ENCODE measurements around the gene IFT20. TPM values are rescaled to one million over a fixed set of nuclear protein-coding genes. Genes with fewer than 3 reads are reported as not detected.

IFT20 gene
- 10 to 100 TPM; 37.4 to 38.4 TPM for total RNA-seq

GRCh38 chr17:28335201-28335958 lies at the start of gene IFT20, which contains the start of gene TNFAIP1:
Gene IFT20, minus strand, starts transcription at chr17:28335472. Its CDS starts 3,487 bp downstream, at chr17:28331985.
Gene TNFAIP1, plus strand, starts transcription at chr17:28335761. Its CDS starts 3,761 bp downstream, at chr17:28339522.
- TF ChIP-seq CTCF (IDR thresholded peaks at IDR 0.05) = no peak
- Histone ChIP-seq H3K36me3 (peaks cover 4% of the 10 kb centered on the region), H3K4me1 (ENCODE audit: control insufficient read depth in 1 of 2, low read depth in 2 of 2) (peaks cover 26 to 45% of the 10 kb centered on the region in 2 donors), H3K27ac (peak within 1 kb of the TSS; percentile 93 to 94), H3K4me3 (peak within 1 kb of the TSS; percentile 86), H3K27me3 (replicated peaks; ENCODE audit: insufficient read depth) (no peaks in the 10 kb centered on the region), H3K9me3 (no peaks in the 10 kb centered on the region)
- peak; percentile 94 for DNase-seq (ENCODE audit: low spot score)
- peak; percentile 96 for ATAC-seq (ENCODE audit: insufficient number of reproducible peaks, low FRiP score, low read depth)

GRCh38 chr17:28385037-28385400 lies 49.7 kb upstream of the IFT20 start:
- no peak for TF ChIP-seq CTCF (IDR thresholded peaks at IDR 0.05)
- H3K27ac ChIP-seq = no peak overlapping the region
- ATAC-seq (ENCODE audit: insufficient number of reproducible peaks, low FRiP score, low read depth) (no peak), DNase-seq (ENCODE audit: low spot score) (no peak)
- H3K9me3 ChIP-seq = no peaks in the 10 kb centered on the region
- peaks cover 17% of the 10 kb centered on the region for H3K36me3 ChIP-seq
- H3K27me3 ChIP-seq (replicated peaks; ENCODE audit: insufficient read depth) = no peaks in the 10 kb centered on the region
- no peaks in the 10 kb centered on the region for H3K4me1 ChIP-seq (ENCODE audit: control insufficient read depth in 1 of 2, low read depth in 2 of 2)
- peak overlapping the region; percentile 70 for H3K4me3 ChIP-seq

GRCh38 chr17:28384281-28385036 lies 49.2 kb upstream of the IFT20 start:
- TF ChIP-seq CTCF (IDR thresholded peaks at IDR 0.05) = no peak
- no peaks in the 10 kb centered on the region for H3K27me3 ChIP-seq (replicated peaks; ENCODE audit: insufficient read depth)
- no peak overlapping the region for H3K27ac ChIP-seq
- peaks cover 11% of the 10 kb centered on the region for H3K36me3 ChIP-seq
- H3K4me3 ChIP-seq = peak overlapping the region; percentile 70
- H3K4me1 ChIP-seq (ENCODE audit: control insufficient read depth in 1 of 2, low read depth in 2 of 2) = no peaks in the 10 kb centered on the region
- H3K9me3 ChIP-seq = no peaks in the 10 kb centered on the region
- ATAC-seq (ENCODE audit: insufficient number of reproducible peaks, low FRiP score, low read depth) = no peak
- no peak for DNase-seq (ENCODE audit: low spot score)

GRCh38 chr17:28381141-28381825 lies 46.0 kb upstream of the IFT20 start:
- H3K9me3 ChIP-seq = no peaks in the 10 kb centered on the region
- no peaks in the 10 kb centered on the region for H3K27me3 ChIP-seq (replicated peaks; ENCODE audit: insufficient read depth)
- DNase-seq (ENCODE audit: low spot score) (no peak), ATAC-seq (ENCODE audit: insufficient number of reproducible peaks, low FRiP score, low read depth) (no peak)
- no peak for TF ChIP-seq CTCF (IDR thresholded peaks at IDR 0.05)
- no peaks in the 10 kb centered on the region for H3K36me3 ChIP-seq
- H3K4me1 ChIP-seq (ENCODE audit: control insufficient read depth in 1 of 2, low read depth in 2 of 2) = no peaks in the 10 kb centered on the region
- no peak overlapping the region for H3K27ac ChIP-seq
- H3K4me3 ChIP-seq = no peak overlapping the region

Data from thoracic aorta (tissue), 2 donors.